ENCODE results near the gene PLCH1. TPM values are rescaled to one million over a fixed set of nuclear protein-coding genes. Genes with fewer than 3 reads are reported as not detected.

The PLCH1 gene
- total and polyA plus RNA-seq, 9 of the 15 experiments (the other 6 are each of a cell fraction or from before 2014, with no cell fraction given): 0.17 to 0.62 (median 0.40) TPM

GRCh38 chr3:155411500-155412223 is 333.2 kb downstream of the PLCH1 start:
- peak; percentile 77 for ATAC-seq
- POLR2A ChIA-PET: no interaction called here
- intact Hi-C loops (cut with micrococcal nuclease): no loop called here
- peak in 2 of 3 experiments; percentile 9 to 23; a peak in 2 of 6 replicates for TF ChIP-seq CTCF (IDR thresholded peaks at IDR 0.05 in 2 of 3, conservative IDR thresholded peaks at IDR 0.05 in 1 of 3; ENCODE audit: insufficient read depth in 2 of 3, low read depth in 1 of 3, low read length in 3 of 3)
- 0 out of 4 replicates have a peak, but pooled peaks of 1 of the 2 experiments have one; percentile 22 for TF ChIP-seq RAD21 (CRISPR knock-in tag; conservative IDR thresholded peaks at IDR 0.05 in 1 of 2, IDR thresholded peaks at IDR 0.05 in 1 of 2)
- TF ChIP-seq STAT5A (IDR thresholded peaks at IDR 0.05; ENCODE audit: borderline replicate concordance, low read length): no peak
- TF ChIP-seq ILF3 (IDR thresholded peaks at IDR 0.05; ENCODE audit: borderline replicate concordance): no peak
- TF ChIP-seq MYC (IDR thresholded peaks at IDR 0.05; ENCODE audit: low read depth, low read length): 0 out of 2 replicates have a peak, but pooled peaks have one; percentile 19
- TF ChIP-seq MYC (CRISPR knock-in tag; IDR thresholded peaks at IDR 0.05; ENCODE audit: borderline replicate concordance, low read depth): no peak
- 12% methylated on average over 5 of the region's 5 CpGs for WGBS (ENCODE audit: insufficient coverage, low coverage, missing lambda C conversion rate)
- no peaks in the 10 kb centered on the region for H3K9me1 ChIP-seq (ENCODE audit: control insufficient read depth, insufficient read depth, low read length)
- no peaks in the 10 kb centered on the region for H3K4me1 ChIP-seq (replicated peaks in 1 of 2; ENCODE audit: control insufficient read depth in 2 of 2, insufficient read depth in 2 of 2, low read length in 2 of 2)
- H3K36me3 ChIP-seq (ENCODE audit: control insufficient read depth, insufficient read depth, low read length): no peaks in the 10 kb centered on the region
- H3K27ac ChIP-seq (ENCODE audit: extremely low read depth, low read depth, low read length): no peak overlapping the region
- no peak overlapping the region for H3K9ac ChIP-seq (ENCODE audit: insufficient read depth in 1 of 2, low read depth in 2 of 2, low read length in 2 of 2)
- CTCF ChIA-PET (ENCODE audit: low intra/inter-chr PET ratio): no interaction called here
- H4K20me1 ChIP-seq (replicated peaks; ENCODE audit: control insufficient read depth, insufficient read depth, low read length): no peaks in the 10 kb centered on the region
- H3K27me3 ChIP-seq (ENCODE audit: control insufficient read depth in 2 of 2, insufficient read depth in 2 of 2, low read length in 2 of 2): peaks cover 0 to 5% of the 10 kb centered on the region in 2 experiments; a peak in 2 of 5 replicates
- BruUV-seq (replicated peaks): no TSS peak
- in situ Hi-C loops (cut with MboI): no loop called here
- H3K79me2 ChIP-seq (ENCODE audit: control insufficient read depth, insufficient read depth, low read length): no peaks in the 10 kb centered on the region
- peak in 1 of 4 experiments; percentile 18 for DNase-seq (ENCODE audit: extremely low read depth in 1 of 4, low spot score in 3 of 4)
- H2AFZ ChIP-seq (ENCODE audit: low read depth, low read length): no peak overlapping the region
- no peak overlapping the region for H3K4me2 ChIP-seq (ENCODE audit: insufficient read depth, low read length)
- H3K4me3 ChIP-seq: no peak overlapping the region
- no peak for FAIRE-seq
- H3K9me3 ChIP-seq (replicated peaks; ENCODE audit: control insufficient read depth, insufficient read depth, low read depth, low read length): no peaks in the 10 kb centered on the region

Data from K562 (cell line).